ENCODE data around the gene PPP1R11.
"Not testable (repeated sequence)": the region's sequence is repeated elsewhere in the genome, so short reads cannot be mapped to it uniquely, and the experiment has no call there.

The PPP1R11 gene

GRCh38 chr6:30097902-30098768 is 31.1 kb downstream of the PPP1R11 start:
- DNase-seq (ENCODE audit: low read depth): no peak

- no peak for DNase-seq (ENCODE audit: low read depth)
Measured at GRCh38 chr6:30100154-30100553, 33.2 kb downstream of the PPP1R11 start.

GRCh38 chr6:30100585-30101443 is 33.8 kb downstream of the PPP1R11 start:
- DNase-seq (ENCODE audit: low read depth): no peak

- peak; percentile 37 for DNase-seq (ENCODE audit: low read depth)
Measured at GRCh38 chr6:30101444-30102413, 34.7 kb downstream of the PPP1R11 start.

GRCh38 chr6:30102414-30102969 is 35.5 kb downstream of the PPP1R11 start:
- DNase-seq (ENCODE audit: low read depth): no peak

- DNase-seq (ENCODE audit: low read depth): peak; percentile 59
Measured at GRCh38 chr6:30102970-30103871, 36.2 kb downstream of the PPP1R11 start.

- no peak for DNase-seq (ENCODE audit: low read depth)
Measured at GRCh38 chr6:30103872-30104179, 36.8 kb downstream of the PPP1R11 start.

GRCh38 chr6:30104661-30105060 is 37.7 kb downstream of the PPP1R11 start:
- DNase-seq (ENCODE audit: low read depth): no peak

- no peak for DNase-seq (ENCODE audit: low read depth)
Measured at GRCh38 chr6:30111266-30111856, 44.4 kb downstream of the PPP1R11 start.

- DNase-seq (ENCODE audit: low read depth): no peak
Measured at GRCh38 chr6:30112402-30112994, 45.5 kb downstream of the PPP1R11 start.

GRCh38 chr6:30113003-30113759 is 46.2 kb downstream of the PPP1R11 start, which contains the start of gene TRIM31:
TRIM31 (minus strand) TSS chr6:30113090; CDS start chr6:30112805, 285 bp downstream.
- no peak for DNase-seq (ENCODE audit: low read depth)

GRCh38 chr6:30113841-30114240 is 46.8 kb downstream of the PPP1R11 start:
- no peak for DNase-seq (ENCODE audit: low read depth)

- DNase-seq (ENCODE audit: low read depth): no peak
Measured at GRCh38 chr6:30116724-30117123, 49.7 kb downstream of the PPP1R11 start.

- not testable (repeated sequence) for DNase-seq (ENCODE audit: low read depth)
Measured at GRCh38 chr6:30118691-30119090, 51.7 kb downstream of the PPP1R11 start.
